Adrenal gland (tissue), 12 donors: ENCODE measurements around the gene OPRD1. TPM values are rescaled to one million over a fixed set of nuclear protein-coding genes. Genes with fewer than 3 reads are reported as not detected.
"Not testable (repeated sequence)": the region's sequence is repeated elsewhere in the genome, so short reads cannot be mapped to it uniquely, and the experiment has no call there.

Experiments used
- DNase-seq, 7 donors: peaks; one replicate each; pipeline ENCODE4 v3.0.0-alpha.2; 2019 to 2020
- H3K27ac ChIP-seq, 5 donors: fragments of 200-600 bp; sonication (generic) in 4 of 5; 1 replicate in 3 of 5; 2 replicates in 2 of 5; pipeline versions ENCODE4 v1.5.1 to v1.8.0; 2016 to 2020; ENCODE audit warnings: mild to moderate bottlenecking in 1 of 5
- H3K27me3 ChIP-seq: fragments of 200-600 bp; 2 replicates; pipeline ENCODE4 v1.8.0; 2021
- H3K36me3 ChIP-seq, 2 donors: fragments of 200-600 bp; replicated peaks in 1 of 2; 1 replicate in 1 of 2; 2 replicates in 1 of 2; pipeline versions ENCODE4 v1.5.1 to v1.8.0; 2018 to 2022
- H3K4me1 ChIP-seq, 2 donors: fragments of 200-600 bp; replicated peaks in 1 of 2; 1 replicate in 1 of 2; 2 replicates in 1 of 2; pipeline versions ENCODE4 v1.5.1 to v1.8.0; 2018 to 2021
- H3K4me3 ChIP-seq, 4 donors: fragments of 200-600 bp; sonication (generic) in 3 of 4; one replicate each; pipeline ENCODE4 v1.5.1; 2016 to 2018
- H3K9me3 ChIP-seq, 3 donors: fragments of 200-600 bp; sonication (generic) in 1 of 3; replicated peaks in 1 of 3; 1 replicate in 2 of 3; 2 replicates in 1 of 3; pipeline versions ENCODE4 v1.5.1 to v1.8.0; 2016 to 2021
- CTCF ChIP-seq, 6 experiments: fragments of 450-650 bp in 4 of 6; fragments of 200-600 bp in 2 of 6; sonication (generic) in 1 of 6; IDR thresholded peaks; 1 replicate in 5 of 6; 2 replicates in 1 of 6; pipeline versions ENCODE4 v1.5.1 to v1.8.0; 2016 to 2021; ENCODE audit warnings: antibody characterized with exemption in 6 of 6, mild to moderate bottlenecking in 2 of 6, moderate library complexity in 1 of 6
- POLR2A ChIP-seq, 2 donors: fragments of 450-650 bp; IDR thresholded peaks; one replicate each; pipeline ENCODE4 v1.6.1; 2017; ENCODE audit warnings: antibody characterized with exemption in 2 of 2, mild to moderate bottlenecking in 2 of 2, moderate library complexity in 1 of 2
- WGBS, 4 donors: extraction: QIAGEN DNeasy Blood & Tissue Kit in 2 of 4; methylation state at CpG; one replicate each; pipeline versions ENCODE4 v1.1.5 to v1.1.7; 2013 to 2017; 5-methylcytosine and 5-hydroxymethylcytosine counted together
- intact Hi-C, 2 donors: fragments of 100-400 bp; cut with DNase I; formaldehyde crosslinking; loops; one replicate each; pipeline versions ENCODE4 v1.14.1 to v1.15.0; 2022 to 2023
- polyA plus RNA-seq, 3 donors: library from polyadenylated mRNA; stranded (reverse); fragments of 200-250 nt in 2 of 3; fragments of 350-450 nt in 1 of 3; fragmentation: Illumina TruSeq in 1 of 3; extraction: RNeasy Lipid Tissue Mini Kit (QIAGEN cat#74804) in 1 of 3; gene quantifications; one replicate each; pipeline ENCODE4 v1.2.3, GENCODE V29; 2013 to 2014
- total RNA-seq, 9 donors: library from RNA; depleted of rRNA in 4 of 9; stranded (reverse); fragments of >200 nt in 4 of 9; fragments of 120-200 nt in 1 of 9; fragmentation: NEBNext Ultra II Directional in 1 of 9; extraction: Animal tissue kit (Norgen Biotek cat#: 25700) in 1 of 9; gene quantifications; one replicate each; pipeline versions ENCODE4 v1.1.0 to v1.2.4, GENCODE V29; 2013 to 2023
- donor health status: healthy with polysubstance abuse.
- donor health status: Bipolar disorder and iron deficiency.
- donor health status: DM: yes; HTN: yes; CAD: no.
- donor health status: DM: no; HTN: no; CAD: no.
- donor health status: DM: no; HTN: no; CAD: no.
- donor health status: DM: yes; HTN: yes; CAD: no.

OPRD1 gene
- total and polyA plus RNA-seq, 12 donors: 0.06 to 1.8 (median 0.35) TPM; not detected in 4

- H3K27me3 ChIP-seq: no peaks in the 10 kb centered on the region
Measured at GRCh38 chr1:28836421-28836956, 24.5 kb downstream of the OPRD1 start.

GRCh38 chr1:28840928-28841544 is 29.1 kb downstream of the OPRD1 start:
- H3K9me3 ChIP-seq: no peaks in the 10 kb centered on the region
- H3K4me1 ChIP-seq: no peaks in the 10 kb centered on the region
- no peak overlapping the region for H3K27ac ChIP-seq
- no peak for DNase-seq
- intact Hi-C loops: no loop called here
- no peaks in the 10 kb centered on the region for H3K27me3 ChIP-seq
- H3K4me3 ChIP-seq: no peak overlapping the region
- 83 to 91% (median 87%) methylated on average over 8 of the region's 8 CpGs for WGBS, 4 donors
- no peak for TF ChIP-seq CTCF (IDR thresholded peaks at IDR 0.05)
- no peak for TF ChIP-seq POLR2A (IDR thresholded peaks at IDR 0.05)
- H3K36me3 ChIP-seq: no peaks in the 10 kb centered on the region

More at GRCh38 chr1:28836421-28836956, 24.5 kb downstream of the OPRD1 start:
- Histone ChIP-seq H3K9me3 (no peaks in the 10 kb centered on the region), H3K27ac (no peak overlapping the region), H3K4me3 (no peak overlapping the region), H3K4me1 (no peaks in the 10 kb centered on the region), H3K36me3 (no peaks in the 10 kb centered on the region)
- DNase-seq: no peak
- 89 to 92% (median 91%) methylated on average over 12 to 15 of the region's 15 CpGs for WGBS, 4 donors
- intact Hi-C loops: no loop called here
- TF ChIP-seq CTCF (IDR thresholded peaks at IDR 0.05) (no peak), POLR2A (IDR thresholded peaks at IDR 0.05) (no peak)

GRCh38 chr1:28845786-28846543 is 34.0 kb downstream of the OPRD1 start:
- Histone ChIP-seq H3K9me3 (no peaks in the 10 kb centered on the region), H3K27ac (no peak overlapping the region), H3K4me3 (no peak overlapping the region), H3K36me3 (no peaks in the 10 kb centered on the region), H3K27me3 (no peaks in the 10 kb centered on the region), H3K4me1 (no peaks in the 10 kb centered on the region)
- DNase-seq: no peak
- 53 to 72% (median 68%) methylated on average over 8 of the region's 8 CpGs for WGBS, 4 donors
- intact Hi-C loops: no loop called here
- no peak for TF ChIP-seq CTCF (IDR thresholded peaks at IDR 0.05)
- TF ChIP-seq POLR2A (IDR thresholded peaks at IDR 0.05): no peak

GRCh38 chr1:28847207-28847606 is 35.2 kb downstream of the OPRD1 start:
- DNase-seq, intact Hi-C loops, H3K27me3 ChIP-seq, H3K27ac ChIP-seq, H3K4me3 ChIP-seq, H3K4me1 ChIP-seq, H3K36me3 ChIP-seq, H3K9me3 ChIP-seq: not testable (repeated sequence)
- 84 to 93% (median 90%) methylated on average over 3 to 6 of the region's 6 CpGs for WGBS, 4 donors
